HCT116 (cell line): ENCODE data around the gene SCRN2. TPM values are rescaled to one million over a fixed set of nuclear protein-coding genes. Genes with fewer than 3 reads are reported as not detected.
A peak's percentile ranks its signal among the peaks of the same experiment; 100 is the strongest.

ENCODE experiments used
- ATAC-seq: fragments of 200-7000 bp; cut with Tn5 transposase; 2 replicates; pipeline ENCODE4 v1.9.1; 2020; ENCODE audit warnings: mild to moderate bottlenecking, moderate library complexity
- BruUV-seq: library from RNA; stranded (reverse); fragments of 400-500 nt; replicated peaks from 2 replicates; lab custom pipeline; 2021; lab: Mats Ljungman, UMichigan
- CTCF ChIA-PET: fragments of 300-600 bp; sonication (Branson Sonifier 250); formaldehyde crosslinking; loops from one replicate; lab custom pipeline; 2021; ENCODE audit warnings: antibody characterized with exemption; lab: Charles Lee
- POLR2A ChIA-PET: fragments of 300-600, 350-600 bp; sonication (Branson Sonifier 250); formaldehyde crosslinking; loops from one replicate; lab custom pipeline; 2021; ENCODE audit warnings: antibody characterized with exemption; lab: Charles Lee
- RAD21 ChIA-PET, 2 experiments: fragments of 300-600 bp; sonication (Branson Sonifier 250); formaldehyde crosslinking; loops; one replicate each; lab custom pipeline; 2023; ENCODE audit warnings: low total read pairs in 2 of 2; ENCODE audit not compliant: uncharacterized antibody in 2 of 2, unreplicated experiment in 2 of 2, low non-redundant PET in 1 of 2; lab: Charles Lee
- DNase-seq: peaks from one replicate; pipeline ENCODE4 v3.0.0-alpha.2; 2010; ENCODE audit warnings: low read depth, low spot score
- H2AFZ ChIP-seq: fragments of 200-600 bp; shearing (Covaris generic), sonication (generic); 2 replicates; pipeline ENCODE4 v1.6.1; 2017; ENCODE audit warnings: low read depth, mixed run types, mixed read lengths, antibody characterized with exemption, low read length; ENCODE audit not compliant: poor library complexity, severe bottlenecking
- H3K27ac ChIP-seq: 2 replicates; pipeline ENCODE4 v1.5.1; 2012; ENCODE audit warnings: low read depth, low read length
- H3K27me3 ChIP-seq: fragments of 200-600 bp; sonication (generic); 2 replicates; pipeline ENCODE4 v1.6.1; 2016; ENCODE audit warnings: mixed run types, low read length, mixed read lengths; ENCODE audit not compliant: insufficient read depth
- H3K36me3 ChIP-seq, 2 experiments: fragments of 200-500 bp in 1 of 2; fragments of 200-600 bp in 1 of 2; sonication (Bioruptor generic) in 1 of 2; sonication (generic) in 1 of 2; 2 replicates each; pipeline versions ENCODE4 v1.5.1 to v1.6.1; 2014 to 2016; ENCODE audit warnings: low read length in 2 of 2, inconsistent platforms in 1 of 2, mixed read lengths in 1 of 2, mixed run types in 1 of 2; ENCODE audit not compliant: insufficient read depth in 2 of 2, control insufficient read depth in 1 of 2
- H3K4me1 ChIP-seq, 2 experiments: fragments of 200-600 bp in 1 of 2; sonication (generic) in 1 of 2; 2 replicates each; pipeline versions ENCODE4 v1.5.1 to v1.6.1; 2012 to 2017; ENCODE audit warnings: low read length in 2 of 2, inconsistent platforms in 1 of 2, mild to moderate bottlenecking in 1 of 2, mixed read lengths in 1 of 2, mixed run types in 1 of 2, moderate library complexity in 1 of 2; ENCODE audit not compliant: insufficient read depth in 2 of 2, control insufficient read depth in 1 of 2
- H3K4me2 ChIP-seq: fragments of 200-600 bp; sonication (generic); 2 replicates; pipeline ENCODE4 v1.6.1; 2017; ENCODE audit warnings: mixed run types, low read length, mixed read lengths
- H3K4me3 ChIP-seq, 2 experiments: fragments of 200-600 bp in 1 of 2; sonication (generic) in 1 of 2; replicated peaks in 1 of 2; 2 replicates each; pipeline ENCODE4 v1.5.1; 2011 to 2016; ENCODE audit warnings: low read length in 2 of 2, control low read depth in 1 of 2, low read depth in 1 of 2, mild to moderate bottlenecking in 1 of 2, mixed read lengths in 1 of 2, mixed run types in 1 of 2
- H3K79me2 ChIP-seq: fragments of 200-600 bp; sonication (generic); 2 replicates; pipeline ENCODE4 v1.6.1; 2017; ENCODE audit warnings: mild to moderate bottlenecking, mixed run types, low read length, moderate library complexity, mixed read lengths; ENCODE audit not compliant: insufficient read depth
- H3K9ac ChIP-seq: fragments of 200-600 bp; sonication (generic); 2 replicates; pipeline ENCODE4 v1.6.1; 2016; ENCODE audit warnings: low read length, mixed read lengths
- H3K9me2 ChIP-seq: fragments of 200-600 bp; sonication (generic), shearing (Covaris generic); 2 replicates; pipeline ENCODE4 v1.6.1; 2017; ENCODE audit warnings: mixed run types, mild to moderate bottlenecking, moderate library complexity; ENCODE audit not compliant: insufficient read depth
- H3K9me3 ChIP-seq, 2 experiments: fragments of 200-500 bp in 1 of 2; fragments of 200-600 bp in 1 of 2; sonication (Bioruptor generic) in 1 of 2; sonication (generic) in 1 of 2; 2 replicates each; pipeline ENCODE4 v1.6.1; 2014 to 2017; ENCODE audit warnings: low read length in 2 of 2, mixed read lengths in 2 of 2, inconsistent platforms in 1 of 2, low read depth in 1 of 2, mild to moderate bottlenecking in 1 of 2, mixed run types in 1 of 2, moderate library complexity in 1 of 2; ENCODE audit not compliant: control insufficient read depth in 1 of 2, insufficient read depth in 1 of 2
- H4K20me1 ChIP-seq: fragments of 200-600 bp; sonication (generic), shearing (Covaris generic); 2 replicates; pipeline ENCODE4 v1.6.1; 2017; ENCODE audit warnings: mixed run types, mild to moderate bottlenecking, moderate library complexity; ENCODE audit not compliant: insufficient read depth
- EGR1 ChIP-seq: IDR thresholded peaks from 2 replicates; pipeline ENCODE4 v1.6.1; 2012; ENCODE audit warnings: low read depth
- EZH2 ChIP-seq: fragments of 200-600 bp; sonication (generic); IDR thresholded peaks from 2 replicates; pipeline ENCODE4 v1.6.1; 2017; ENCODE audit warnings: antibody characterized with exemption, mixed run types
- POLR2A ChIP-seq: IDR thresholded peaks from 2 replicates; pipeline ENCODE4 v1.7.0; 2011; ENCODE audit warnings: borderline replicate concordance; ENCODE audit not compliant: insufficient read depth, insufficient read length; ENCODE audit errors: extremely low read depth
- RAD21 ChIP-seq: IDR thresholded peaks from 2 replicates; pipeline ENCODE4 v1.6.1; 2012; ENCODE audit warnings: low read depth, mild to moderate bottlenecking
- SIN3A ChIP-seq: IDR thresholded peaks from 2 replicates; pipeline ENCODE4 v1.6.1; 2012; ENCODE audit warnings: low read depth
- SP1 ChIP-seq: IDR thresholded peaks from 2 replicates; pipeline ENCODE4 v1.6.1; 2012; ENCODE audit warnings: low read depth
- YY1 ChIP-seq: IDR thresholded peaks from 2 replicates; pipeline ENCODE4 v1.6.1; 2011; ENCODE audit warnings: low read length, low read depth, moderate library complexity, mild to moderate bottlenecking; ENCODE audit not compliant: insufficient replicate concordance; ENCODE audit errors: extremely low read depth
- ZFX ChIP-seq: fragments of 450-650 bp; IDR thresholded peaks from 2 replicates; pipeline ENCODE4 v1.6.1; 2017
- ZNF274 ChIP-seq: fragments of 200-500 bp; sonication (Bioruptor generic); IDR thresholded peaks from 2 replicates; pipeline ENCODE4 v1.6.1; 2014; ENCODE audit warnings: mild to moderate bottlenecking, low read depth, low read length, inconsistent platforms
- intact Hi-C: fragments of 100-400 bp; cut with micrococcal nuclease; formaldehyde crosslinking; loops from 2 replicates; pipeline ENCODE4 v1.10.0; 2022
- total RNA-seq: library from RNA; stranded (reverse); gene quantifications from one replicate; pipeline ENCODE4 v1.2.1, GENCODE V29; 2021; ENCODE audit not compliant: unreplicated experiment
- TF ChIP-seq, protein P1 (sequence below): IDR thresholded peaks from 2 replicates; pipeline ENCODE4 v1.6.1; 2012
- TF ChIP-seq, protein P2 (sequence below): IDR thresholded peaks from 2 replicates; pipeline ENCODE4 v1.6.1; 2012; ENCODE audit warnings: low read depth
- TF ChIP-seq, protein P3 (sequence below), 3 experiments: fragments of 200-600 bp in 1 of 3; sonication (generic) in 1 of 3; IDR thresholded peaks in 2 of 3; conservative IDR thresholded peaks in 1 of 3; 2 replicates each; pipeline ENCODE4 v1.5.1; 2012 to 2017; ENCODE audit warnings: low read depth in 2 of 3, low read length in 2 of 3, antibody characterized with exemption in 1 of 3, borderline replicate concordance in 1 of 3, control low read depth in 1 of 3, mild to moderate bottlenecking in 1 of 3, mixed read lengths in 1 of 3, mixed run types in 1 of 3, moderate library complexity in 1 of 3; ENCODE audit not compliant: insufficient read depth in 1 of 3
- TF ChIP-seq, protein P4 (sequence below): IDR thresholded peaks from 2 replicates; pipeline ENCODE4 v1.6.1; 2012

SCRN2 gene
- total RNA-seq, 1 experiment from 2014 or later: 53.2 TPM

DNA sequence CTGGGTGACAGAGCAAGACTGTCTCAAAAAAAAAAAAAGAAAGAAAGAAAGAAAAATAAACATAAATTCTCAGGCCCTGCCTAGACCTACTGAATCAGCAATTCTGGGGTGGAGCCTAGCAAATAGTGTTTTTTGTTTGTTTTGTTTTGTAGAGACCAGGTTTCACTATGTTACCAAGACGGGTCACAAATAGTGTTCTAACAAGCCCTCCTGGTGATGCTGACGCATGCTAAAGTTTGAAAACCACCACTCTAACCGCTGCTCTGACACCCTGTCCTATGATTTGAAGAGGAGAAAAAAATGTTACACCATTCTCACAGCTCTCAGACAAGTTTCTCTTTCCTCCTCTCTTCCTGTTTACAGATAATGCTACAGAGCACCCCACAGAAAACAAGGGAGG lies 11.2 kb downstream of the SCRN2 start:
- peak overlapping the region; percentile 64; the same call in 1 of the 2 replicates for H3K27ac ChIP-seq
- no peaks in the 10 kb centered on the region for H4K20me1 ChIP-seq
- peaks cover 34% of the 10 kb centered on the region for H3K79me2 ChIP-seq
- ATAC-seq (no peak), DNase-seq (no peak)
- H3K4me1 ChIP-seq: peaks cover 14 to 20% of the 10 kb centered on the region in 2 experiments; a peak in 3 of 4 replicates
- RAD21 ChIA-PET: no interaction called here
- H3K27me3 ChIP-seq: no peaks in the 10 kb centered on the region
- no peak overlapping the region for H2AFZ ChIP-seq
- no peaks in the 10 kb centered on the region for H3K9me3 ChIP-seq
- H3K9ac ChIP-seq: peak overlapping the region; percentile 82
- CTCF ChIA-PET: interaction anchor here (2.4 kb wide), 1 partner anchor 8 kb away, joined by 23 read pairs; the partner anchor contains the start of gene OSBPL7
- intact Hi-C loops: loop anchor here (2.0 kb wide), 1 partner anchor 141 kb away; the partner anchor contains the start of gene CDK5RAP3
- peaks cover 24 to 25% of the 10 kb centered on the region in 2 experiments for H3K36me3 ChIP-seq
- H3K4me2 ChIP-seq: peak overlapping the region; percentile 90
- H3K4me3 ChIP-seq: peak overlapping the region; percentile 90 to 99
- POLR2A ChIA-PET: interaction anchor here (3.4 kb wide), 1 partner anchor 8 kb away, joined by 18 read pairs; the partner anchor contains the start of gene OSBPL7
- no TSS peak for BruUV-seq
- no peaks in the 10 kb centered on the region for H3K9me2 ChIP-seq
- no peak for TF ChIP-seq ZNF274
- TF ChIP-seq SP1: no peak
- TF ChIP-seq RAD21: no peak
- TF ChIP-seq, protein P1, sequence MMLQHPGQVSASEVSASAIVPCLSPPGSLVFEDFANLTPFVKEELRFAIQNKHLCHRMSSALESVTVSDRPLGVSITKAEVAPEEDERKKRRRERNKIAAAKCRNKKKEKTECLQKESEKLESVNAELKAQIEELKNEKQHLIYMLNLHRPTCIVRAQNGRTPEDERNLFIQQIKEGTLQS: no peak
- TF ChIP-seq, all 23 proteins: peak for 0

DNA sequence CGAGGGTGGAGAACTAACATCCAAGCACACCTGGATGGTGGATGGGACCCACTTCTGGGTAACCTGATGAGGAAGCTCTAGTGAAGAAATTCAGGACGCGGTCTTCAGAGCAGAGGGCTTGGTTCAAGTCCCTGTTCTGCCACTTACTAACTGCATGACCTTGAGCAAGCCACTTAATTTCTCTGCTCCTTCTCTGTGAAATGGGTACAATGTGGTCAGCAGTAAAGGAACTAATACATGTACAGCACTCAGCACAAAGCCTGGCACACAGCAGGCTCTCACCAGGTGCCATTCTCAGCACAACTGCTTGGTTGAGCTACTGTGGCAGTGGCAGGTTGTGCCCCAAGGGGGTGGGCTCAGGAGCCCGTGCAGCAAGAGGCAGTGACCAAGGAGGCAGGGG lies 17.6 kb downstream of the SCRN2 start:
- Histone ChIP-seq H2AFZ (no peak overlapping the region), H3K27me3 (no peaks in the 10 kb centered on the region), H3K4me2 (no peak overlapping the region), H3K4me1 (peaks cover 16 to 27% of the 10 kb centered on the region in 2 experiments), H3K9me2 (no peaks in the 10 kb centered on the region), H3K36me3 (peaks cover 27 to 33% of the 10 kb centered on the region in 2 experiments), H3K9ac (no peak overlapping the region), H4K20me1 (no peaks in the 10 kb centered on the region), H3K4me3 (no peak overlapping the region), H3K27ac (no peak overlapping the region), H3K79me2 (peaks cover 5% of the 10 kb centered on the region), H3K9me3 (no peaks in the 10 kb centered on the region)
- ATAC-seq (no peak), DNase-seq (no peak)
- POLR2A ChIA-PET: no interaction called here
- BruUV-seq: TSS peak; percentile 30
- RAD21 ChIA-PET: no interaction called here
- CTCF ChIA-PET: interaction anchor here (2.6 kb wide), 1 partner anchor 7 kb away, joined by 23 read pairs; the partner anchor contains the start of genes LRRC46 and MRPL10
- intact Hi-C loops: no loop called here
- TF ChIP-seq RAD21: no peak
- TF ChIP-seq EZH2: no peak
- TF ChIP-seq ZFX: no peak
- no peak for TF ChIP-seq YY1
- no peak for TF ChIP-seq EGR1
- TF ChIP-seq SIN3A: no peak
- TF ChIP-seq, protein P2, sequence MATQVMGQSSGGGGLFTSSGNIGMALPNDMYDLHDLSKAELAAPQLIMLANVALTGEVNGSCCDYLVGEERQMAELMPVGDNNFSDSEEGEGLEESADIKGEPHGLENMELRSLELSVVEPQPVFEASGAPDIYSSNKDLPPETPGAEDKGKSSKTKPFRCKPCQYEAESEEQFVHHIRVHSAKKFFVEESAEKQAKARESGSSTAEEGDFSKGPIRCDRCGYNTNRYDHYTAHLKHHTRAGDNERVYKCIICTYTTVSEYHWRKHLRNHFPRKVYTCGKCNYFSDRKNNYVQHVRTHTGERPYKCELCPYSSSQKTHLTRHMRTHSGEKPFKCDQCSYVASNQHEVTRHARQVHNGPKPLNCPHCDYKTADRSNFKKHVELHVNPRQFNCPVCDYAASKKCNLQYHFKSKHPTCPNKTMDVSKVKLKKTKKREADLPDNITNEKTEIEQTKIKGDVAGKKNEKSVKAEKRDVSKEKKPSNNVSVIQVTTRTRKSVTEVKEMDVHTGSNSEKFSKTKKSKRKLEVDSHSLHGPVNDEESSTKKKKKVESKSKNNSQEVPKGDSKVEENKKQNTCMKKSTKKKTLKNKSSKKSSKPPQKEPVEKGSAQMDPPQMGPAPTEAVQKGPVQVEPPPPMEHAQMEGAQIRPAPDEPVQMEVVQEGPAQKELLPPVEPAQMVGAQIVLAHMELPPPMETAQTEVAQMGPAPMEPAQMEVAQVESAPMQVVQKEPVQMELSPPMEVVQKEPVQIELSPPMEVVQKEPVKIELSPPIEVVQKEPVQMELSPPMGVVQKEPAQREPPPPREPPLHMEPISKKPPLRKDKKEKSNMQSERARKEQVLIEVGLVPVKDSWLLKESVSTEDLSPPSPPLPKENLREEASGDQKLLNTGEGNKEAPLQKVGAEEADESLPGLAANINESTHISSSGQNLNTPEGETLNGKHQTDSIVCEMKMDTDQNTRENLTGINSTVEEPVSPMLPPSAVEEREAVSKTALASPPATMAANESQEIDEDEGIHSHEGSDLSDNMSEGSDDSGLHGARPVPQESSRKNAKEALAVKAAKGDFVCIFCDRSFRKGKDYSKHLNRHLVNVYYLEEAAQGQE: no peak
- TF ChIP-seq, protein P3, sequence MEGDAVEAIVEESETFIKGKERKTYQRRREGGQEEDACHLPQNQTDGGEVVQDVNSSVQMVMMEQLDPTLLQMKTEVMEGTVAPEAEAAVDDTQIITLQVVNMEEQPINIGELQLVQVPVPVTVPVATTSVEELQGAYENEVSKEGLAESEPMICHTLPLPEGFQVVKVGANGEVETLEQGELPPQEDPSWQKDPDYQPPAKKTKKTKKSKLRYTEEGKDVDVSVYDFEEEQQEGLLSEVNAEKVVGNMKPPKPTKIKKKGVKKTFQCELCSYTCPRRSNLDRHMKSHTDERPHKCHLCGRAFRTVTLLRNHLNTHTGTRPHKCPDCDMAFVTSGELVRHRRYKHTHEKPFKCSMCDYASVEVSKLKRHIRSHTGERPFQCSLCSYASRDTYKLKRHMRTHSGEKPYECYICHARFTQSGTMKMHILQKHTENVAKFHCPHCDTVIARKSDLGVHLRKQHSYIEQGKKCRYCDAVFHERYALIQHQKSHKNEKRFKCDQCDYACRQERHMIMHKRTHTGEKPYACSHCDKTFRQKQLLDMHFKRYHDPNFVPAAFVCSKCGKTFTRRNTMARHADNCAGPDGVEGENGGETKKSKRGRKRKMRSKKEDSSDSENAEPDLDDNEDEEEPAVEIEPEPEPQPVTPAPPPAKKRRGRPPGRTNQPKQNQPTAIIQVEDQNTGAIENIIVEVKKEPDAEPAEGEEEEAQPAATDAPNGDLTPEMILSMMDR (IDR thresholded peaks at IDR 0.05 in 2 of 3, conservative IDR thresholded peaks at IDR 0.05 in 1 of 3; ENCODE audit: borderline replicate concordance in 1 of 3, insufficient read depth in 1 of 3, low read depth in 2 of 3, low read length in 2 of 3): no peak
- TF ChIP-seq POLR2A: no peak
- TF ChIP-seq, protein P4, sequence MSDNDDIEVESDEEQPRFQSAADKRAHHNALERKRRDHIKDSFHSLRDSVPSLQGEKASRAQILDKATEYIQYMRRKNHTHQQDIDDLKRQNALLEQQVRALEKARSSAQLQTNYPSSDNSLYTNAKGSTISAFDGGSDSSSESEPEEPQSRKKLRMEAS: no peak
- TF ChIP-seq, protein P1: no peak
